Body of pancreas (tissue), 4 donors: ENCODE results near the gene PIGR. TPM values are rescaled to one million over a fixed set of nuclear protein-coding genes. Genes with fewer than 3 reads are reported as not detected.

Experiments
- ATAC-seq: fragments of 150-250 bp; one replicate; pipeline ENCODE4 v1.9.1; 2016
- DNase-seq, 4 donors: peaks; one replicate each; pipeline ENCODE4 v3.0.0-alpha.2; 2019
- H3K27ac ChIP-seq, 4 donors: fragments of 200-600 bp; sonication (generic); 1 replicate in 3 of 4; 2 replicates in 1 of 4; pipeline versions ENCODE4 v1.5.1 to v1.6.1; 2016 to 2019; ENCODE audit warnings: mild to moderate bottlenecking in 1 of 4, mixed read lengths in 1 of 4, moderate library complexity in 1 of 4
- H3K27me3 ChIP-seq, 2 donors: fragments of 200-600 bp; sonication (generic); one replicate each; pipeline ENCODE4 v1.6.0; 2016; ENCODE audit warnings: mild to moderate bottlenecking in 1 of 2
- H3K36me3 ChIP-seq, 2 donors: fragments of 200-600 bp; sonication (generic); replicated peaks in 1 of 2; 2 replicates each; pipeline ENCODE4 v1.5.1; 2016; ENCODE audit warnings: low read depth in 2 of 2; ENCODE audit not compliant: insufficient read depth in 1 of 2
- H3K4me1 ChIP-seq: fragments of 200-600 bp; sonication (generic); one replicate; pipeline ENCODE4 v1.6.0; 2016
- H3K4me3 ChIP-seq, 2 donors: fragments of 200-600 bp; sonication (generic); 1 replicate in 1 of 2; 2 replicates in 1 of 2; pipeline ENCODE4 v1.5.1; 2016 to 2019
- H3K9me3 ChIP-seq, 3 donors: fragments of 200-600 bp; sonication (generic); 1 replicate in 2 of 3; 2 replicates in 1 of 3; pipeline ENCODE4 v1.5.1; 2016
- CTCF ChIP-seq, 7 experiments: fragments of 450-650 bp in 4 of 7; fragments of 200-600 bp in 3 of 7; sonication (generic) in 3 of 7; IDR thresholded peaks; one replicate each; pipeline ENCODE4 v1.5.1; 2016 to 2019; ENCODE audit warnings: antibody characterized with exemption in 7 of 7
- POLR2A ChIP-seq, 3 donors: fragments of 450-650 bp; IDR thresholded peaks; one replicate each; pipeline ENCODE4 v1.6.1; 2016; ENCODE audit warnings: antibody characterized with exemption in 3 of 3, mild to moderate bottlenecking in 2 of 3
- WGBS, 2 donors: methylation state at CpG; one replicate each; pipeline ENCODE4 v1.1.5; 2017; 5-methylcytosine and 5-hydroxymethylcytosine counted together
- intact Hi-C: fragments of 100-400 bp; cut with DNase I; formaldehyde crosslinking; loops from one replicate; pipeline ENCODE4 v1.15.1; 2023
- total RNA-seq, 2 donors: library from RNA; depleted of rRNA; stranded (reverse); fragments of >200 nt; gene quantifications; one replicate each; pipeline ENCODE4 v1.1.0, GENCODE V29; 2016

Gene PIGR
- total RNA-seq, 2 donors from 2014 or later: 14.8 to 45.1 TPM

- no peak for ATAC-seq
- H3K27me3 ChIP-seq: no peaks in the 10 kb centered on the region
- H3K4me1 ChIP-seq: peaks cover 14% of the 10 kb centered on the region
- 66 to 71% methylated on average over 4 of the region's 4 CpGs for WGBS, 2 donors
- TF ChIP-seq CTCF (IDR thresholded peaks at IDR 0.05): no peak
- TF ChIP-seq POLR2A (IDR thresholded peaks at IDR 0.05): no peak
- no peaks in the 10 kb centered on the region for H3K36me3 ChIP-seq
- no peak overlapping the region for H3K4me3 ChIP-seq
- intact Hi-C loops: no loop called here
- H3K27ac ChIP-seq: no peak overlapping the region
- no peak for DNase-seq
- no peaks in the 10 kb centered on the region for H3K9me3 ChIP-seq
Observed at GRCh38 chr1:206887701-206888100, 58.6 kb downstream of the PIGR start.

- 85 to 100% methylated on average over 1 of the region's 1 CpG for WGBS, 2 donors
- no peak for DNase-seq
- intact Hi-C loops: no loop called here
- no peak overlapping the region for H3K27ac ChIP-seq
- H3K4me1 ChIP-seq: peaks cover 14% of the 10 kb centered on the region
- TF ChIP-seq POLR2A (IDR thresholded peaks at IDR 0.05): no peak
- no peak for TF ChIP-seq CTCF (IDR thresholded peaks at IDR 0.05)
- H3K27me3 ChIP-seq: no peaks in the 10 kb centered on the region
- H3K9me3 ChIP-seq: no peaks in the 10 kb centered on the region
- H3K36me3 ChIP-seq: no peaks in the 10 kb centered on the region
- ATAC-seq: no peak
- H3K4me3 ChIP-seq: no peak overlapping the region
Observed at GRCh38 chr1:206886831-206887230, 59.4 kb downstream of the PIGR start.

GRCh38 chr1:206885341-206886060 lies 60.8 kb downstream of the PIGR start:
- H3K36me3 ChIP-seq: no peaks in the 10 kb centered on the region
- TF ChIP-seq CTCF (IDR thresholded peaks at IDR 0.05): no peak
- TF ChIP-seq POLR2A (IDR thresholded peaks at IDR 0.05): no peak
- no peaks in the 10 kb centered on the region for H3K9me3 ChIP-seq
- DNase-seq: no peak
- H3K27ac ChIP-seq: no peak overlapping the region
- H3K4me3 ChIP-seq: no peak overlapping the region
- 66 to 81% methylated on average over 3 of the region's 3 CpGs for WGBS, 2 donors
- no peaks in the 10 kb centered on the region for H3K27me3 ChIP-seq
- H3K4me1 ChIP-seq: peaks cover 8% of the 10 kb centered on the region
- intact Hi-C loops: no loop called here
- no peak for ATAC-seq

GRCh38 chr1:206883876-206884275 lies 62.4 kb downstream of the PIGR start:
- intact Hi-C loops: no loop called here
- H3K27me3 ChIP-seq: no peaks in the 10 kb centered on the region
- no peak overlapping the region for H3K4me3 ChIP-seq
- no peak for DNase-seq
- no peaks in the 10 kb centered on the region for H3K4me1 ChIP-seq
- H3K9me3 ChIP-seq: no peaks in the 10 kb centered on the region
- H3K36me3 ChIP-seq: no peaks in the 10 kb centered on the region
- TF ChIP-seq POLR2A (IDR thresholded peaks at IDR 0.05) (no peak), CTCF (IDR thresholded peaks at IDR 0.05) (no peak)
- ATAC-seq: no peak
- H3K27ac ChIP-seq: no peak overlapping the region
- WGBS, 2 donors: 80 to 81% methylated on average over 2 of the region's 2 CpGs

- TF ChIP-seq CTCF (IDR thresholded peaks at IDR 0.05) (no peak), POLR2A (IDR thresholded peaks at IDR 0.05) (no peak)
- Histone ChIP-seq H3K4me3 (no peak overlapping the region), H3K27ac (no peak overlapping the region), H3K4me1 (no peaks in the 10 kb centered on the region), H3K27me3 (no peaks in the 10 kb centered on the region), H3K9me3 (peaks cover 0 to 5% (median 0%) of the 10 kb centered on the region in 3 donors), H3K36me3 (no peaks in the 10 kb centered on the region)
- 84 to 98% methylated on average over 1 of the region's 1 CpG for WGBS, 2 donors
- ATAC-seq (no peak), DNase-seq (no peak)
- intact Hi-C loops: no loop called here
Observed at GRCh38 chr1:206883160-206883559, 63.1 kb downstream of the PIGR start.
